ENCODE measurements around the gene VASN. TPM values are rescaled to one million over a fixed set of nuclear protein-coding genes. Genes with fewer than 3 reads are reported as not detected.

VASN gene
- total RNA-seq, 2 donors from 2014 or later = 10.4 to 12.1 TPM

DNA sequence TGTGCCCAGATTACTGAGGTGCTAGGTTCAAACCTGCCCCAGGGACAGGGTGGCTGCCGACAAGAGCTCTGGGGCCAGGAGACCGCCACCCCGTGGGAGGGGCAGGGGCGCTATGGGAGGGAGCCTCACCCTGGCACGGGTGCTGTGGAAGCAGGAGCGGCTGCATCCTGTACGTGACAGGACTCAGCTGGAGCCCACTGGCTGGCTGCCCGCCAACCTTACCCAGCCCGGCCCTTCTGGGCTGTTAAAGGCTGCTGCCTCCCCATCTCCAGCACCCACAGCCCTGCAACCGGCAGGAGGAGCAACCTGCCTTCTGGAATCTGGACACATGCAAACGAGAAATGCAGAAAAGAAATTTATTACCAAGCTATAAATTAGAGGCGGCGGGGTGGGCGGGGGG is 31.7 kb upstream of the VASN start:
- Histone ChIP-seq H3K4me1 (ENCODE audit: control insufficient read depth, insufficient read depth, low read length) (no peaks in the 10 kb centered on the region), H3K9ac (ENCODE audit: extremely low read depth, low read length, poor library complexity, severe bottlenecking) (no peak overlapping the region), H3K9me3 (ENCODE audit: control insufficient read depth, low read length) (no peaks in the 10 kb centered on the region), H3K27me3 (ENCODE audit: control insufficient read depth, insufficient read depth, low read length, poor library complexity, severe bottlenecking) (no peaks in the 10 kb centered on the region), H3K27ac (ENCODE audit: low read depth, low read length) (no peak overlapping the region), H3K36me3 (ENCODE audit: control insufficient read depth, insufficient read depth, low read length) (peaks cover 23% of the 10 kb centered on the region), H3K4me3 (ENCODE audit: low read length) (no peak overlapping the region)
- Mint-ChIP-seq H3K27ac (no peak overlapping the region), H3K4me3 (no peak overlapping the region), H3K36me3 (ENCODE audit: low read depth) (peaks cover 19% of the 10 kb centered on the region), H3K4me1 (peaks cover 4% of the 10 kb centered on the region), H3K9me3 (peaks cover 7% of the 10 kb centered on the region), H3K27me3 (ENCODE audit: insufficient read depth) (no peaks in the 10 kb centered on the region)
- TF ChIP-seq, protein P1, sequence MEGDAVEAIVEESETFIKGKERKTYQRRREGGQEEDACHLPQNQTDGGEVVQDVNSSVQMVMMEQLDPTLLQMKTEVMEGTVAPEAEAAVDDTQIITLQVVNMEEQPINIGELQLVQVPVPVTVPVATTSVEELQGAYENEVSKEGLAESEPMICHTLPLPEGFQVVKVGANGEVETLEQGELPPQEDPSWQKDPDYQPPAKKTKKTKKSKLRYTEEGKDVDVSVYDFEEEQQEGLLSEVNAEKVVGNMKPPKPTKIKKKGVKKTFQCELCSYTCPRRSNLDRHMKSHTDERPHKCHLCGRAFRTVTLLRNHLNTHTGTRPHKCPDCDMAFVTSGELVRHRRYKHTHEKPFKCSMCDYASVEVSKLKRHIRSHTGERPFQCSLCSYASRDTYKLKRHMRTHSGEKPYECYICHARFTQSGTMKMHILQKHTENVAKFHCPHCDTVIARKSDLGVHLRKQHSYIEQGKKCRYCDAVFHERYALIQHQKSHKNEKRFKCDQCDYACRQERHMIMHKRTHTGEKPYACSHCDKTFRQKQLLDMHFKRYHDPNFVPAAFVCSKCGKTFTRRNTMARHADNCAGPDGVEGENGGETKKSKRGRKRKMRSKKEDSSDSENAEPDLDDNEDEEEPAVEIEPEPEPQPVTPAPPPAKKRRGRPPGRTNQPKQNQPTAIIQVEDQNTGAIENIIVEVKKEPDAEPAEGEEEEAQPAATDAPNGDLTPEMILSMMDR (conservative IDR thresholded peaks at IDR 0.05) = no peak
- DNase-seq = no peak
- WGBS, 2 experiments (ENCODE audit: insufficient coverage in 1 of 2, insufficient read length in 1 of 2) = 94 to 95% methylated on average over 8 to 14 of the region's 14 CpGs

DNA sequence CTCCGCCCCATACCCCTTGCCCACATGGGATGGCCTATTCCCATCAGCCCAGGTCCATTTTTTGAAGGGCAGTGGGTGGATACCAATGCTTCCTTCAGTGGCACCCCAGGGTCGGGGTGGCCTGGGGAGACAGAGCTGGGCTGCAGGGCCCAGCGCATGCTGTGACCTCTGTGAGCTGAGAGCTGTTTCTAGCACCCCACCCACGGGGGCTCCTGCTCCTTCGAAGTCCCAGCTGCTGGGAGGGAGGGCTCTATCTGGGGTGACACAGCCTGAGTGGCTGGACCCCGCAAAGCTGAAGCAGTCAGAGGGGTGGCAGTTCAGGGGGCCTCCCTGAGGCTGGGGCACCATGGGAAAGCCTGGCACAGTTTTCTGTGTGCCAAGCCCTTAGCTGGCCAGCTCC is 31.2 kb upstream of the VASN start:
- Histone ChIP-seq H3K4me1 (ENCODE audit: control insufficient read depth, insufficient read depth, low read length) (no peaks in the 10 kb centered on the region), H3K9ac (ENCODE audit: extremely low read depth, low read length, poor library complexity, severe bottlenecking) (no peak overlapping the region), H3K36me3 (ENCODE audit: control insufficient read depth, insufficient read depth, low read length) (peaks cover 23% of the 10 kb centered on the region), H3K27me3 (ENCODE audit: control insufficient read depth, insufficient read depth, low read length, poor library complexity, severe bottlenecking) (no peaks in the 10 kb centered on the region), H3K9me3 (ENCODE audit: control insufficient read depth, low read length) (no peaks in the 10 kb centered on the region), H3K4me3 (ENCODE audit: low read length) (no peak overlapping the region), H3K27ac (ENCODE audit: low read depth, low read length) (no peak overlapping the region)
- no peak for DNase-seq
- Mint-ChIP-seq H3K4me1 (peaks cover 4% of the 10 kb centered on the region), H3K9me3 (peaks cover 10% of the 10 kb centered on the region), H3K4me3 (no peak overlapping the region), H3K27me3 (ENCODE audit: insufficient read depth) (no peaks in the 10 kb centered on the region), H3K36me3 (ENCODE audit: low read depth) (peaks cover 25% of the 10 kb centered on the region), H3K27ac (no peak overlapping the region)
- TF ChIP-seq, protein P1 (conservative IDR thresholded peaks at IDR 0.05) = no peak
- WGBS, 2 experiments (ENCODE audit: insufficient coverage in 1 of 2, insufficient read length in 1 of 2) = 92 to 94% methylated on average over 3 to 6 of the region's 6 CpGs

DNA sequence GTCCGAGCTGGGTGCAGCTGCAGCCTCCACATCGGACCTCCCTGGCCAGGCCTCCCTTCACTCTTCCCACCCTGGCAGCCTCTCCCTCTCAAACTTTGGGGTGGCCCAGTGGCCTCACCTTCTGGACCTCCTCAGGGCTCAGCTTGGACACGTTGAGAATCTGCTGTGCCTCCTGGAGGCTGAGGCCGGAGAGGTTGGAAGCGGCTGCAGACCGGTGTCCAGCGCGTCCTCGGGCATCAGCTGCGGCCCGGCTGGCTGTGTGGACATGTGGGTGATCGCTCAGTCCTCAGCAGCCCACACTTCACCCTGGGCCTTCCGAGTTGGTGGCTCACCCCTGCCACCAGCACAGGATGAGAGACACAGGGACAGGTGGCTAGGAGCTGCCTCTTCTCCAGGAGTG is 30.4 kb upstream of the VASN start:
- TF ChIP-seq, protein P1 (conservative IDR thresholded peaks at IDR 0.05) = no peak
- no peaks in the 10 kb centered on the region for H3K4me1 Mint-ChIP-seq
- H3K4me3 ChIP-seq (ENCODE audit: low read length) = no peak overlapping the region
- no peak overlapping the region for H3K27ac ChIP-seq (ENCODE audit: low read depth, low read length)
- H3K36me3 Mint-ChIP-seq (ENCODE audit: low read depth) = peaks cover 28% of the 10 kb centered on the region
- no peaks in the 10 kb centered on the region for H3K27me3 ChIP-seq (ENCODE audit: control insufficient read depth, insufficient read depth, low read length, poor library complexity, severe bottlenecking)
- peaks cover 10% of the 10 kb centered on the region for H3K9me3 Mint-ChIP-seq
- H3K27ac Mint-ChIP-seq = no peak overlapping the region
- no peak for DNase-seq
- H3K4me3 Mint-ChIP-seq = no peak overlapping the region
- no peak overlapping the region for H3K9ac ChIP-seq (ENCODE audit: extremely low read depth, low read length, poor library complexity, severe bottlenecking)
- 91 to 98% methylated on average over 6 to 13 of the region's 13 CpGs for WGBS, 2 experiments (ENCODE audit: insufficient coverage in 1 of 2, insufficient read length in 1 of 2)
- H3K27me3 Mint-ChIP-seq (ENCODE audit: insufficient read depth) = no peaks in the 10 kb centered on the region
- H3K4me1 ChIP-seq (ENCODE audit: control insufficient read depth, insufficient read depth, low read length) = no peaks in the 10 kb centered on the region
- peaks cover 23% of the 10 kb centered on the region for H3K36me3 ChIP-seq (ENCODE audit: control insufficient read depth, insufficient read depth, low read length)
- H3K9me3 ChIP-seq (ENCODE audit: control insufficient read depth, low read length) = no peaks in the 10 kb centered on the region
